GM12873 (cell line): Measurements from ENCODE around the gene NHS.

Experiments
- CTCF ChIP-seq: IDR thresholded peaks from 2 replicates; pipeline ENCODE4 v1.5.1; 2012; ENCODE audit warnings: low read depth, mild to moderate bottlenecking, moderate library complexity, low read length, control low read depth; ENCODE audit not compliant: insufficient read depth; ENCODE audit errors: missing control alignments

The NHS gene

GRCh38 chrX:17519358-17519757 lies 144.4 kb downstream of the NHS start:
- no peak for TF ChIP-seq CTCF

- TF ChIP-seq CTCF, result no peak
These were observed 145.1 kb downstream of the NHS start for GRCh38 chrX:17520016-17520615.

GRCh38 chrX:17521871-17522693 lies 147.1 kb downstream of the NHS start:
- TF ChIP-seq CTCF, result no peak

- TF ChIP-seq CTCF, result no peak
These were observed 150.3 kb downstream of the NHS start for GRCh38 chrX:17525266-17525665.

GRCh38 chrX:17525762-17526555 lies 151.0 kb downstream of the NHS start:
- no peak for TF ChIP-seq CTCF

GRCh38 chrX:17527135-17527701 lies 152.2 kb downstream of the NHS start:
- no peak for TF ChIP-seq CTCF

- TF ChIP-seq CTCF, result no peak
These were observed 152.9 kb downstream of the NHS start for GRCh38 chrX:17527922-17528321.
